ENCODE data around the gene CYBA. TPM values are rescaled to one million over a fixed set of nuclear protein-coding genes. Genes with fewer than 3 reads are reported as not detected.
A peak's percentile ranks its signal among the peaks of the same experiment; 100 is the strongest.

CYBA gene
- total RNA-seq, 1 experiment from 2014 or later = 351 TPM

DNA sequence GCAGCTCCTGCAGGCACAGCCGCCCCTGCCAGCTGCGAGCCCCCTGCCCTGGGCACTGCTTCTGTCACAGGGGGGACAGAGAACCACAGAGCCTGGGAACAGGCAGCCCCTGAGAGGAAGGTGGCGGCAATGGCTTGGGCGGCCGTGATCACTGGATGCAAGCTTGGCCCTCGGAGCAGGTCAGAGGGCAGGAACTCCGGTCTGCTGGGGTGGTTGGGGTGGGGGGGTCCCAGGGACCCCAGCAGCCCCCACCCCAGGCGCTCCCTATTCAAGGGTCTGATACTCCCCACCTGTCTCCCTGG lies 1.9 kb upstream of the CYBA start:
- H3K27ac Mint-ChIP-seq (ENCODE audit: unreplicated experiment) = no peak overlapping the region
- POLR2A ChIA-PET = no interaction called here
- no peak overlapping the region for H3K4me3 Mint-ChIP-seq (ENCODE audit: unreplicated experiment)
- TF ChIP-seq, protein P1, sequence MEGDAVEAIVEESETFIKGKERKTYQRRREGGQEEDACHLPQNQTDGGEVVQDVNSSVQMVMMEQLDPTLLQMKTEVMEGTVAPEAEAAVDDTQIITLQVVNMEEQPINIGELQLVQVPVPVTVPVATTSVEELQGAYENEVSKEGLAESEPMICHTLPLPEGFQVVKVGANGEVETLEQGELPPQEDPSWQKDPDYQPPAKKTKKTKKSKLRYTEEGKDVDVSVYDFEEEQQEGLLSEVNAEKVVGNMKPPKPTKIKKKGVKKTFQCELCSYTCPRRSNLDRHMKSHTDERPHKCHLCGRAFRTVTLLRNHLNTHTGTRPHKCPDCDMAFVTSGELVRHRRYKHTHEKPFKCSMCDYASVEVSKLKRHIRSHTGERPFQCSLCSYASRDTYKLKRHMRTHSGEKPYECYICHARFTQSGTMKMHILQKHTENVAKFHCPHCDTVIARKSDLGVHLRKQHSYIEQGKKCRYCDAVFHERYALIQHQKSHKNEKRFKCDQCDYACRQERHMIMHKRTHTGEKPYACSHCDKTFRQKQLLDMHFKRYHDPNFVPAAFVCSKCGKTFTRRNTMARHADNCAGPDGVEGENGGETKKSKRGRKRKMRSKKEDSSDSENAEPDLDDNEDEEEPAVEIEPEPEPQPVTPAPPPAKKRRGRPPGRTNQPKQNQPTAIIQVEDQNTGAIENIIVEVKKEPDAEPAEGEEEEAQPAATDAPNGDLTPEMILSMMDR (IDR thresholded peaks at IDR 0.05; ENCODE audit: insufficient read depth in 1 of 2, low read depth in 1 of 2, low read length in 1 of 2, severe bottlenecking in 1 of 2, unreplicated experiment in 1 of 2) = no peak
- Histone ChIP-seq H3K4me3 (ENCODE audit: low read depth, low read length) (no peak overlapping the region), H3K9me3 (no peaks in the 10 kb centered on the region), H3K27me3 (replicated peaks; ENCODE audit: control insufficient read depth, insufficient read depth, low read length) (no peaks in the 10 kb centered on the region), H3K36me3 (ENCODE audit: control insufficient read depth, insufficient read depth, low read length) (peaks cover 5% of the 10 kb centered on the region), H3K4me1 (peaks cover 17% of the 10 kb centered on the region)
- no peaks in the 10 kb centered on the region for H3K9me3 Mint-ChIP-seq (ENCODE audit: unreplicated experiment)
- no TSS peak for BruUV-seq (replicated peaks)
- CTCF ChIA-PET = no interaction called here
- H3K27me3 Mint-ChIP-seq (ENCODE audit: insufficient read depth, unreplicated experiment) = no peaks in the 10 kb centered on the region
- H3K36me3 Mint-ChIP-seq (ENCODE audit: insufficient read depth, unreplicated experiment) = peaks cover 64% of the 10 kb centered on the region
- intact Hi-C loops (cut with micrococcal nuclease; ENCODE audit: unreplicated experiment) = no loop called here
- DNase-seq = no peak
- H3K4me1 Mint-ChIP-seq (ENCODE audit: low read depth, unreplicated experiment) = peaks cover 6% of the 10 kb centered on the region

DNA sequence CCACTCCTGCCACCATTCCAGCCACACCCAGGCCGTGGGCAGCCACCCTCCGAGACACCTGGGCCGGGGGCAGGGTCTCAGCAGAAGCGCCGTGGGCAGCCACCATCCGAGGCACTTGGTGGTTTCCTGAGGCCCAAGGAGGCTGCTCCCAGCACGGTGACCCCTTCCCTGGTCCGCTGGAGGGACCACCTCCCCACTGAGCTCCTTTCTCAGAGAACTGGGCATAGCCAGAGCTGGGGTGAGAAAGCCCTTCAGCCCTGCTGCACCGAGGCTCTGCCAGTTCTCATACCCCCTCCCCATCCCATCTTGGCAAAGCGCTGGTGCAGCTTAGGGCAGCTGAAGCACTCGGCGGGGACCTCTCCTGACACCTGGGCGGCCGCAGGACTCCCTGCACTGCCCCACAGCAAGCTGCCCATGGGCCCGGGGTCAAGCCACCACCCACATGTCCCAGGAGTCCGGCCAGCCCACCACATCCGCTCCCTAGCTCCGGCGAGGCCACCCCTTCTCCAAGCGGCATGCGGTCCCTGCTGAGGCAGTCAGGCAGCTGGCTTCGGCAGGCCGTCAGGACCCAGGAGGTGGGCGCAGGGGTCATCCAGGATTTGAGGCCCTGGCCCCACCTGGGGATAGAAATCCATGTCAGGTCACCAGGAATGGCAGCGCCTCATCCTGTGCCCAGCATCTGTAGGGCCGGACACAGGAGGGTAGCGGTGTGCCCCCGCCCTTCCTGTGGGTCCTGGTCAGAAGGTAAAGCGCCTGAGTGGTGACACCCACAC lies 1.3 kb upstream of the CYBA start:
- Mint-ChIP-seq H3K9me3 (ENCODE audit: unreplicated experiment) (no peaks in the 10 kb centered on the region), H3K4me3 (ENCODE audit: unreplicated experiment) (no peak overlapping the region), H3K36me3 (ENCODE audit: insufficient read depth, unreplicated experiment) (peaks cover 64% of the 10 kb centered on the region), H3K27me3 (ENCODE audit: insufficient read depth, unreplicated experiment) (no peaks in the 10 kb centered on the region), H3K4me1 (ENCODE audit: low read depth, unreplicated experiment) (peaks cover 6% of the 10 kb centered on the region), H3K27ac (ENCODE audit: unreplicated experiment) (no peak overlapping the region)
- BruUV-seq (replicated peaks) = TSS peak; percentile 10
- Histone ChIP-seq H3K9me3 (no peaks in the 10 kb centered on the region), H3K27me3 (replicated peaks; ENCODE audit: control insufficient read depth, insufficient read depth, low read length) (no peaks in the 10 kb centered on the region), H3K4me3 (ENCODE audit: low read depth, low read length) (no peak overlapping the region), H3K36me3 (ENCODE audit: control insufficient read depth, insufficient read depth, low read length) (peaks cover 5% of the 10 kb centered on the region), H3K4me1 (peaks cover 17% of the 10 kb centered on the region)
- TF ChIP-seq, protein P1 (IDR thresholded peaks at IDR 0.05; ENCODE audit: insufficient read depth in 1 of 2, low read depth in 1 of 2, low read length in 1 of 2, severe bottlenecking in 1 of 2, unreplicated experiment in 1 of 2) = no peak
- no peak for DNase-seq
- ChIA-PET CTCF (no interaction called here), POLR2A (interaction anchor here (0.5 kb wide), 1 partner anchor 1276 kb away, joined by 3 read pairs; no protein-coding TSS in a partner anchor)
- intact Hi-C loops (cut with micrococcal nuclease; ENCODE audit: unreplicated experiment) = loop anchor here (1.0 kb wide), 1 partner anchor 10 kb away; no protein-coding TSS in a partner anchor

DNA sequence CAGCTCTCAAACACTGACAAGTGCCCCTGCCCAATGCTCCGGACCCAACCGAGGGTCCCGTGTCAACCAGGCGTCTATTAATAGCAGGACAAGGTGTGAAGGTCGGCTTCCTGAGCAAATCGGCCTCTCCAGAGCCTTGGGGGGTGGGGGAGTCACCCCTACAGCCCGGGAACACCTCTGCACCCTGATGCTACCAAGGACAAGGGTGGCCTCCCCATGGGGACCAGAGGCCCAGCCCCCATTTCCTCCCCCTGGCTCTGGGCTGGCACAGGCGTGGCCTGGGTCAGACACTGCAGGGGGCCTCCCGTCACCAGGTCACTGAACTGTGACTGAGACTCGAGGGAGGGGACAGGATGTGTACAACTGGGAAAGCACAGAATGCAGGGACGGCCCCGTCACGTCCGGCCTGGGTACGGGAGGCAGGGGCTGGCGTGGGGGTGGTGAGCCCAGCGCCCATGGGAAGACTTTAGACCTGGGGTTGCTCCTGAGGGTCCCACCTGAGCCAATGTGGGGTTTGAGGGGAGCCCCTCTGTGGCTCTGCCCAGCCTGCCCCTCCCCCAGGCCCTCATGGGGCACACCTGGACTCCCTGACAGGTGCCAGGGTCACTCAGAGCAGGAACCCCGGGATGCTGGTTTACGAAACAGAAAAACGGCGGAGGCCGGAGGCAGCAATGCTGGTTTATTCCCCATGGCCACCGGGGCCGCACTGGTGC lies 579 bp upstream of the CYBA start:
- no TSS peak for BruUV-seq (replicated peaks)
- TF ChIP-seq, protein P1 (IDR thresholded peaks at IDR 0.05; ENCODE audit: insufficient read depth in 1 of 2, low read depth in 1 of 2, low read length in 1 of 2, severe bottlenecking in 1 of 2, unreplicated experiment in 1 of 2) = no peak
- peak overlapping the region; percentile 87 for H3K27ac Mint-ChIP-seq (ENCODE audit: unreplicated experiment)
- peak overlapping the region; percentile 78 for H3K4me3 Mint-ChIP-seq (ENCODE audit: unreplicated experiment)
- H3K9me3 Mint-ChIP-seq (ENCODE audit: unreplicated experiment) = no peaks in the 10 kb centered on the region
- intact Hi-C loops (cut with micrococcal nuclease; ENCODE audit: unreplicated experiment) = loop anchor here (1.0 kb wide), 1 partner anchor 11 kb away; no protein-coding TSS in a partner anchor
- Histone ChIP-seq H3K4me1 (peaks cover 17% of the 10 kb centered on the region), H3K36me3 (ENCODE audit: control insufficient read depth, insufficient read depth, low read length) (peaks cover 5% of the 10 kb centered on the region; the same call in 1 of the 2 replicates), H3K4me3 (ENCODE audit: low read depth, low read length) (peak overlapping the region; percentile 96), H3K9me3 (no peaks in the 10 kb centered on the region), H3K27me3 (replicated peaks; ENCODE audit: control insufficient read depth, insufficient read depth, low read length) (no peaks in the 10 kb centered on the region)
- ChIA-PET POLR2A (interaction anchor here (0.5 kb wide), 1 partner anchor 1275 kb away, joined by 3 read pairs; no protein-coding TSS in a partner anchor), CTCF (interaction anchor here (0.6 kb wide), 1 partner anchor 37 kb away, joined by 3 read pairs; no protein-coding TSS in a partner anchor)
- H3K27me3 Mint-ChIP-seq (ENCODE audit: insufficient read depth, unreplicated experiment) = no peaks in the 10 kb centered on the region
- DNase-seq = peak in 1 of 2 experiments; percentile 44
- H3K4me1 Mint-ChIP-seq (ENCODE audit: low read depth, unreplicated experiment) = peaks cover 6% of the 10 kb centered on the region
- peaks cover 59% of the 10 kb centered on the region for H3K36me3 Mint-ChIP-seq (ENCODE audit: insufficient read depth, unreplicated experiment)
